Mammary microvascular endothelial cell (primary cell): Measurements from ENCODE around the gene CUEDC1. TPM values are rescaled to one million over a fixed set of nuclear protein-coding genes. Genes with fewer than 3 reads are reported as not detected.

Source experiments
- total RNA-seq: library from RNA; depleted of rRNA; stranded (reverse); fragments of >200 nt; gene quantifications from 2 replicates; pipeline ENCODE4 v1.2.3, GENCODE V29; 2015

CUEDC1 gene
- 13.4 and 16.4 TPM in 2 replicates for total RNA-seq

GRCh38 chr17:57955183-57955931 is at the start of gene CUEDC1:
Gene CUEDC1 (minus strand): TSS chr17:57955412. CDS start chr17:57885564, 69,848 bp downstream.

DNA sequence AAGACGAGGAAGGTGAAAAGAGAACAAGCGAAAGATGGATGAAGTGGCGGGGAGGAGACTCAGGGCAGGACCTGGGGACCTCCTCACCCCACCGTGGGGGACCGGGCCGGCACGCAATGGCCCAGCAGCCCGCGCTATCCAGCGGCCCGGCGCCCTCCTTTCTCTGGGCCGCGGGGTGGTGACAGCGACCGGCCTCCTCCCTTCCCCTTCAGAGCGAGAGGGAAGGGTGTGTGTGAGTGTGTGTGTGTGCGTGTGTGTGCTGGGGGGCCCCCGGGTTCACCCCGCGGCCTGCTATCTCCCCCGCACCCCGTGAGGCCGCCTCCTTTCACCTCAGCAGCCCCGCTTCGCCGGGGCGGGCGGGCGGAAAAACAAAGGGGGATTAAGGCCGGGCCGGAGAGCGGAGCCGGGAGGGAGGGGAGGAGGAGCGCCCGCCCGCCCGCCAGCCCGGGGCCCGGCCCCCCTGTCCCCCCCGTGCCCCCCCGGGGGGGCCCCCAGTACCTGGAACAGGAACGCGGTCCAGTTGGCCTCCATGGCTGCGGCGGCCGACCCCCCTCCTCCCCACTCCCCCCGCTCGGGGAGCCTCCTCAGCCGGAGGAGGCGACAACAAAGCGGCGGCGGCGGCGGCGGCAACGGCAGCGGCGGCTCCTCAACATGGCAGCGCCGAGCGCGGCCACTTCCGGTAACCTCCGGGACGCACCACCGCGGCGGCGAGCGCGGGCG is 32.5 kb upstream of the CUEDC1 start, which contains the start of gene VEZF1:
Gene VEZF1, minus strand, starts transcription at position 674 of the 720 bp plus-strand sequence. Its CDS starts 143 bp downstream, at position 531.

DNA sequence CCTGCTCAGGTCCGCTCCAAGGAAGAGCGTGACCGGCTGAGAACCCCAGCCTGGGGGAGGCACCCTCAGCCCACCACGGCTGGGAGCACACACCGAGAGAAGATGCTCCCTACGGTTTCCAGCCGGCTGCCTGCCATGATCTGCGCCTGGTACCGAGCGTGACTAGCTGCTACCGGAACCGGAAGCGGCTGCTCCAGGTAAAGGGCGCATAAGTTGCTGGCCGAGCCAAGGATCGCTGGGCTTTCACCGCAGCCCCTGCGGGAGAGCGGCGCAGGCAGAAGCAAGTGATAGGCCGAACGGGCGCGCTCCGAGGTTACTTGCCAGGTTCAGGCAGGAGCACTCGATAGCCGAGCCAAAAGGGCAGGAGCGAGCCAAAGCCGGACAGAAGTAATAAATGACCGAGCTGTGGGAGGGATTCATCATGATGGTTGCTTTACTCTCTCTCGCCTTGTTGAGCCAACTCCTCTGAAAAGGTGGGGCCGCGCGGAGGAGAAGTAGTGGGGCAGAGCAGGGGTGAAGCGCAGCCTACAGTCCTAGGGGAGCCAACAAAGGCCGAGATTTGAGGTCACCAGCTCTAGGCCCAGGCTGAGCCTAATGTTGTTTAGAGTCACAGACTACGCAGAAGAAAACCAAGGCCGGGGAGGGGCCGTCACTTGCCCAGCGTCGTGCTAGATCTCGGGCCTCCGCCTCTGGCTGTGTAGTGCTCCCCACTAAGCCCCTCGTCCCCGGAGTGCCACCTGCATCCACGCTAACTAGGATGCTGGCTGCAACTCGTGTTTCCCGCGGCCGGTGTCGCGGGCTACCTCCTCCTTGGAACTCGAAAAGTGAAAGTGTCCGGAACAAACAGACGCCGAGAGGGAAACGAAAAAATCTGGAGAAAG is 105.1 kb downstream of the CUEDC1 start, which contains the start of gene MRPS23:
Gene MRPS23, minus strand, starts transcription at position 171 of the 881 bp plus-strand sequence. Its CDS starts 34 bp downstream, at position 137.

Other genes with a start within 250 kb of the CUEDC1 start
- gene CCDC182, start 210.1 kb downstream of the CUEDC1 start, total RNA-seq: not detected in 2 replicates
- gene MRPS23, start 105.4 kb downstream of the CUEDC1 start, total RNA-seq: 37.3 and 47.3 TPM in 2 replicates
- gene VEZF1, start 32.8 kb upstream of the CUEDC1 start, total RNA-seq: 45.7 and 51.1 TPM in 2 replicates
- 213 and 221 TPM in 2 replicates for gene SRSF1, start 51.8 kb upstream of the CUEDC1 start, total RNA-seq
- gene DYNLL2, start 128.0 kb upstream of the CUEDC1 start, total RNA-seq: 7.9 and 9.3 TPM in 2 replicates
- not detected in 2 replicates for gene OR4D1, start 193.0 kb upstream of the CUEDC1 start, total RNA-seq
- gene OR4D2, start 211.6 kb upstream of the CUEDC1 start, total RNA-seq: not detected in 2 replicates
- gene EPX, start 237.3 kb upstream of the CUEDC1 start, total RNA-seq: not detected in 2 replicates